Measurements from ENCODE around the gene ZNF407.

- no peak for TF ChIP-seq EP300 (IDR thresholded peaks at IDR 0.05)
- no peak for TF ChIP-seq CTCF (IDR thresholded peaks at IDR 0.05)
- no peak for TF ChIP-seq POLR2A (IDR thresholded peaks at IDR 0.05)
Observed at GRCh38 chr18:74669136-74669798, 71.6 kb downstream of the ZNF407 start.

Data from gastroesophageal sphincter (tissue), 3 donors.